Activated T-cell treated with anti-CD3 and anti-CD28 coated beads, Interleukin-2, amount 50 U/mL, for 4 hours (primary cell): ENCODE measurements around the gene PHKA2. TPM values are rescaled to one million over a fixed set of nuclear protein-coding genes. Genes with fewer than 3 reads are reported as not detected.
A peak's percentile ranks its signal among the peaks of the same experiment; 100 is the strongest.
"Not testable (repeated sequence)": the region's sequence is repeated elsewhere in the genome, so short reads cannot be mapped to it uniquely, and the experiment has no call there.

Experiments
- ATAC-seq, 2 donors: fragments of 200-7000 bp; cut with Tn5 transposase; one replicate each; pipeline ENCODE4 v1.10.0; 2021
- DNase-seq: peaks from one replicate; pipeline ENCODE4 v3.0.0-alpha.2; 2020
- H3K27me3 Mint-ChIP-seq: one replicate; pipeline ENCODE4 v1.8.0; 2021; ENCODE audit warnings: low read depth, mixed read lengths
- H3K36me3 Mint-ChIP-seq: one replicate; pipeline ENCODE4 v1.8.0; 2022; ENCODE audit warnings: mixed read lengths; ENCODE audit not compliant: insufficient read depth
- H3K4me1 Mint-ChIP-seq: one replicate; pipeline ENCODE4 v1.8.0; 2021; ENCODE audit warnings: low read depth, mixed read lengths
- H3K4me3 Mint-ChIP-seq: one replicate; pipeline ENCODE4 v1.8.0; 2021; ENCODE audit warnings: mild to moderate bottlenecking, moderate library complexity, mixed read lengths
- H3K9me3 Mint-ChIP-seq: one replicate; pipeline ENCODE4 v1.8.0; 2021; ENCODE audit warnings: mixed read lengths
- total RNA-seq, 3 donors: library from RNA; stranded (reverse); gene quantifications; one replicate each; pipeline ENCODE4 v1.2.1, GENCODE V29; 2021

The PHKA2 gene
- total RNA-seq, 3 donors from 2014 or later = 14.1 to 17.5 (median 14.8) TPM

GRCh38 chrX:18871161-18871890, 112.6 kb downstream of the PHKA2 start:
- DNase-seq (no peak), ATAC-seq (no peak)
- H3K9me3 Mint-ChIP-seq = no peaks in the 10 kb centered on the region
- H3K27me3 Mint-ChIP-seq = peaks cover 5% of the 10 kb centered on the region
- H3K4me3 Mint-ChIP-seq = no peak overlapping the region
- H3K36me3 Mint-ChIP-seq = no peaks in the 10 kb centered on the region
- H3K4me1 Mint-ChIP-seq = peaks cover 7% of the 10 kb centered on the region

DNA sequence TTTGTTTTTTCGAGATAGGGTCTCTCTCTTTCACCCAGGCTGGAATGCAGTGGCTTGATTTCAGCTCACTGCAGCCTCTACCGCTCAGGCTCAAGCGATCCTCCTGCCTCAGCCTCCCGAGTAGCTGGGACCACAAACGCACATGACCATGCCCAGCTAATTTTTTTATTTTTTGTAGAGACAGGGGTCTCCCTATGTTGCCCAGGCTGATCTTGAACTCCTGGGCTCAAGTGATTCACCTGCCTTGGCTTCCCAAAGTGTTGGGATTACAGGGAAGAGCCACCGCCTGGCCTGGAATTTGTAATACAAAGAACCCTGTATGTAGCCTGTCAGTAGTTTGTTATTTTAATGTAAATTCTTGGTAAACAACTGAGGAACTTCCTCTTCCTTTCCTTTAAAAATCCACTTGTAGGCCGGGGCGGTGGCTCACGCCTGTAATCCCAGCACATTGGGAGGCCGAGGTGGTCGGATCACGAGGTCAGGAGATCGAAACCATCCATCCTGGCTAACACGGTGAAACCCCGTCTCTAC, 119.5 kb downstream of the PHKA2 start:
- no peak for DNase-seq
- no peak for ATAC-seq

DNA sequence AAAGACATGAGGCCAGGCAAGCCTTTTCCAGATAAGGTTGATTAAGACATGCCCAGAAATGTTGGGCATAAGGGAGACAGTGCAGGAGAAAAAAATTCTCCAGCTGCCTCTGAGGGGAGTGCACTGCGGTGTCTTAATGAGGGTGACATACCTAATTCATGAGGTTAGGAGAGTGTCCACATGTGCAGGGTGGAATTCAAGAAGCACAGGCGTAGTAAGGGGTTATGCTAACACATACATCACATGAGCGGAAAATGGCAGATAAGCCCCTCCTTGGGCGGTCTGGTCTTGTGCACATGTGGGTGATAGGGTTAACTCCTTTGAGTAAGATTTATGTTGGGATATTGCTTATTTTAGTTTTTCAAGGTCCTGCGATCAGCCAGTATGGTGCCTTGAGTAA, 122.4 kb downstream of the PHKA2 start:
- ATAC-seq = no peak
- no peaks in the 10 kb centered on the region for H3K27me3 Mint-ChIP-seq

More for the DNA sequence above, 119.5 kb downstream of the PHKA2 start:
- H3K4me1 Mint-ChIP-seq = no peaks in the 10 kb centered on the region
- no peaks in the 10 kb centered on the region for H3K9me3 Mint-ChIP-seq
- H3K4me3 Mint-ChIP-seq = no peak overlapping the region
- no peaks in the 10 kb centered on the region for H3K36me3 Mint-ChIP-seq
- H3K27me3 Mint-ChIP-seq = no peaks in the 10 kb centered on the region

GRCh38 chrX:18856645-18856997, 127.3 kb downstream of the PHKA2 start:
- no peak for ATAC-seq
- H3K36me3 Mint-ChIP-seq = no peaks in the 10 kb centered on the region
- H3K4me3 Mint-ChIP-seq = no peak overlapping the region
- no peaks in the 10 kb centered on the region for H3K9me3 Mint-ChIP-seq
- no peak for DNase-seq
- H3K4me1 Mint-ChIP-seq = peaks cover 26% of the 10 kb centered on the region
- no peaks in the 10 kb centered on the region for H3K27me3 Mint-ChIP-seq

More for the DNA sequence above, 122.4 kb downstream of the PHKA2 start:
- Mint-ChIP-seq H3K4me3 (no peak overlapping the region), H3K9me3 (no peaks in the 10 kb centered on the region), H3K36me3 (no peaks in the 10 kb centered on the region), H3K4me1 (peaks cover 2% of the 10 kb centered on the region)
- DNase-seq = no peak

- Mint-ChIP-seq H3K36me3 (no peaks in the 10 kb centered on the region), H3K4me1 (peaks cover 26% of the 10 kb centered on the region), H3K4me3 (no peak overlapping the region), H3K27me3 (no peaks in the 10 kb centered on the region), H3K9me3 (no peaks in the 10 kb centered on the region)
- ATAC-seq (peak; percentile 70), DNase-seq (no peak)
Observed at GRCh38 chrX:18855919-18856644, 127.8 kb downstream of the PHKA2 start.

GRCh38 chrX:18847901-18848300, 136.0 kb downstream of the PHKA2 start:
- not testable (repeated sequence) for H3K27me3 Mint-ChIP-seq, DNase-seq, H3K36me3 Mint-ChIP-seq, H3K4me3 Mint-ChIP-seq, H3K9me3 Mint-ChIP-seq, H3K4me1 Mint-ChIP-seq, ATAC-seq

Other genes with a start within 250 kb of the PHKA2 start
- gene ADGRG2, start 138.4 kb upstream of the PHKA2 start, total RNA-seq = not detected